GM19468 (cell line): ENCODE results near the gene TUSC2.
"Not testable (repeated sequence)": the region's sequence is repeated elsewhere in the genome, so short reads cannot be mapped to it uniquely, and the experiment has no call there.

Experiments
- ATAC-seq: cut with Tn5 transposase; IDR thresholded peaks from one replicate; pipeline ENCODE4 v1.9.1; 2021; ENCODE audit warnings: mild to moderate bottlenecking, moderate library complexity, moderate number of reproducible peaks; ENCODE audit not compliant: unreplicated experiment; ENCODE audit errors: extremely low read depth

The TUSC2 gene

GRCh38 chr3:50297896-50298725 lies 29.9 kb downstream of the TUSC2 start:
- ATAC-seq = no peak

- ATAC-seq = no peak
Measured at GRCh38 chr3:50297384-50297775, 30.6 kb downstream of the TUSC2 start.

- ATAC-seq = no peak
Measured at GRCh38 chr3:50296721-50297383, 31.2 kb downstream of the TUSC2 start.

GRCh38 chr3:50295553-50296431 lies 32.2 kb downstream of the TUSC2 start:
- ATAC-seq = no peak

GRCh38 chr3:50294492-50295403 lies 33.3 kb downstream of the TUSC2 start:
- no peak for ATAC-seq

GRCh38 chr3:50294089-50294488 lies 33.9 kb downstream of the TUSC2 start:
- no peak for ATAC-seq

- ATAC-seq = no peak
Measured at GRCh38 chr3:50293079-50293801, 34.8 kb downstream of the TUSC2 start.

- peak; percentile 87 for ATAC-seq
Measured at GRCh38 chr3:50292159-50293078, 35.6 kb downstream of the TUSC2 start, which contains the start of gene IFRD2. Gene IFRD2, minus strand, starts transcription at chr3:50292429. Its CDS starts 155 bp downstream, at chr3:50292274.

GRCh38 chr3:50290161-50290641 lies 37.8 kb downstream of the TUSC2 start:
- no peak for ATAC-seq

- ATAC-seq = no peak
Measured at GRCh38 chr3:50289130-50289529, 38.9 kb downstream of the TUSC2 start.

- no peak for ATAC-seq
Measured at GRCh38 chr3:50288387-50289007, 39.5 kb downstream of the TUSC2 start.

GRCh38 chr3:50287262-50287661 lies 40.8 kb downstream of the TUSC2 start:
- ATAC-seq = no peak

- no peak for ATAC-seq
Measured at GRCh38 chr3:50286322-50287227, 41.4 kb downstream of the TUSC2 start.

GRCh38 chr3:50284121-50284520 lies 43.9 kb downstream of the TUSC2 start:
- not testable (repeated sequence) for ATAC-seq

- ATAC-seq = no peak
Measured at GRCh38 chr3:50279255-50280016, 48.6 kb downstream of the TUSC2 start.

GRCh38 chr3:50278880-50279224 lies 49.2 kb downstream of the TUSC2 start, which contains the start of gene LSMEM2:
Gene LSMEM2, plus strand, starts transcription at chr3:50279087. Its CDS starts 27 bp downstream, at chr3:50279114.
- ATAC-seq = no peak
